ENCODE data around the gene SLC13A4.

The SLC13A4 gene

GRCh38 chr7:135661311-135662122 lies 66.5 kb downstream of the SLC13A4 start:
- peak overlapping the region; percentile 83 for H3K4me3 ChIP-seq (ENCODE audit: low read length)
- TF ChIP-seq, protein P1, sequence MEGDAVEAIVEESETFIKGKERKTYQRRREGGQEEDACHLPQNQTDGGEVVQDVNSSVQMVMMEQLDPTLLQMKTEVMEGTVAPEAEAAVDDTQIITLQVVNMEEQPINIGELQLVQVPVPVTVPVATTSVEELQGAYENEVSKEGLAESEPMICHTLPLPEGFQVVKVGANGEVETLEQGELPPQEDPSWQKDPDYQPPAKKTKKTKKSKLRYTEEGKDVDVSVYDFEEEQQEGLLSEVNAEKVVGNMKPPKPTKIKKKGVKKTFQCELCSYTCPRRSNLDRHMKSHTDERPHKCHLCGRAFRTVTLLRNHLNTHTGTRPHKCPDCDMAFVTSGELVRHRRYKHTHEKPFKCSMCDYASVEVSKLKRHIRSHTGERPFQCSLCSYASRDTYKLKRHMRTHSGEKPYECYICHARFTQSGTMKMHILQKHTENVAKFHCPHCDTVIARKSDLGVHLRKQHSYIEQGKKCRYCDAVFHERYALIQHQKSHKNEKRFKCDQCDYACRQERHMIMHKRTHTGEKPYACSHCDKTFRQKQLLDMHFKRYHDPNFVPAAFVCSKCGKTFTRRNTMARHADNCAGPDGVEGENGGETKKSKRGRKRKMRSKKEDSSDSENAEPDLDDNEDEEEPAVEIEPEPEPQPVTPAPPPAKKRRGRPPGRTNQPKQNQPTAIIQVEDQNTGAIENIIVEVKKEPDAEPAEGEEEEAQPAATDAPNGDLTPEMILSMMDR (IDR thresholded peaks at IDR 0.05; ENCODE audit: insufficient read depth, low read depth, low read length, missing control alignments), result no peak
- peak; percentile 91 for DNase-seq (ENCODE audit: low read depth)

DNA sequence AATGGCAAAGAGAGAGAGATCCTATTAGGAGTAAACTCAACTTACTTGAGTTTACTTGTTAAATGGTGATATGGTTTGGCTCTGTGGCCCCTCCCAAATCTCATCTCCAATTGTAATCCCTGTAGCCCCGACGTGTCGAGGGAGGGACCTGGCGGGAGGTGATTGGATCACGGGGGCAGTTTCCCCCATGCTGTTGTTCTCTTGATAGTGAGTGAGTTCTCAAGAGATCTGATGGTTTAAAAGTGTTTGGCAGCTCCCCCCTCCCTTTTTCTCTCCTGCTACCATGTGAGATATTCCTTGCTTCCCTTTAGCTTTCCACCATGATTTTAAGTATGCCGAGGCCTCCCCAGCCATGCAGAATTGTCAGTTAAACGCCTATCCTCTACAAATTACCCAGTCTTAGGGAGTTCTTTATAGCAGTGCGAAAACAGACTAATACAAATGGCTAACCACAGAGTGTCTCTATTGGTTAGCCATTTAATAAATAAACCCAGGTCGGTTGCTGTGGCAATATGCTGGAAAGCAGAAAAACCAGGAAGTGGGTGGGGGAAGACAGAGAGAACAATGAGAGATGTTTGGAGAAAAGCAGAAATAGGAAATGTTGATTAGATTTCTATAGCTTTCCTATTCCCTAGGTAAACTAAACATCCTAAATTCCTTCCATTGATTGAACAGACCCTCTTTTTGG lies 68.7 kb downstream of the SLC13A4 start:
- TF ChIP-seq, protein P1 (IDR thresholded peaks at IDR 0.05; ENCODE audit: insufficient read depth, low read depth, low read length, missing control alignments), result no peak
- no peak overlapping the region for H3K4me3 ChIP-seq (ENCODE audit: low read length)
- no peak for DNase-seq (ENCODE audit: low read depth)

GRCh38 chr7:135658564-135658963 lies 69.4 kb downstream of the SLC13A4 start:
- DNase-seq (ENCODE audit: low read depth), result no peak
- no peak overlapping the region for H3K4me3 ChIP-seq (ENCODE audit: low read length)
- TF ChIP-seq, protein P1 (IDR thresholded peaks at IDR 0.05; ENCODE audit: insufficient read depth, low read depth, low read length, missing control alignments), result no peak

- TF ChIP-seq, protein P1 (IDR thresholded peaks at IDR 0.05; ENCODE audit: insufficient read depth, low read depth, low read length, missing control alignments), result no peak
- no peak overlapping the region for H3K4me3 ChIP-seq (ENCODE audit: low read length)
- DNase-seq (ENCODE audit: low read depth), result no peak
These were observed 74.5 kb downstream of the SLC13A4 start for GRCh38 chr7:135653340-135654080.

- DNase-seq (ENCODE audit: low read depth), result no peak
These were observed 77.0 kb downstream of the SLC13A4 start for GRCh38 chr7:135650831-135651573.

GRCh38 chr7:135648235-135648634 lies 79.8 kb downstream of the SLC13A4 start:
- no peak overlapping the region for H3K4me3 ChIP-seq (ENCODE audit: low read length)
- TF ChIP-seq, protein P1 (IDR thresholded peaks at IDR 0.05; ENCODE audit: insufficient read depth, low read depth, low read length, missing control alignments), result no peak
- no peak for DNase-seq (ENCODE audit: low read depth)

More at GRCh38 chr7:135650831-135651573, 77.0 kb downstream of the SLC13A4 start:
- no peak overlapping the region for H3K4me3 ChIP-seq (ENCODE audit: low read length)
- TF ChIP-seq, protein P1 (IDR thresholded peaks at IDR 0.05; ENCODE audit: insufficient read depth, low read depth, low read length, missing control alignments), result no peak
